HL-60 (cell line): Measurements from ENCODE around the gene RELN.

ENCODE experiments used
- DNase-seq, 2 experiments: peaks; one replicate each; pipeline ENCODE4 v3.0.0-alpha.2; 2010 to 2020; ENCODE audit warnings: low read depth in 1 of 2, low spot score in 1 of 2
- H3K27ac ChIP-seq: fragments of 250-450 bp; sonication (Bioruptor Pico); replicated peaks from 2 replicates; pipeline ENCODE4 v1.5.1; 2020; ENCODE audit warnings: mild to moderate bottlenecking, moderate library complexity
- H3K27me3 ChIP-seq: fragments of 250-450 bp; sonication (Bioruptor Pico); 2 replicates; pipeline ENCODE4 v1.5.1; 2021; ENCODE audit warnings: mild to moderate bottlenecking, moderate library complexity; ENCODE audit not compliant: insufficient read depth, poor library complexity, severe bottlenecking
- H3K4me3 ChIP-seq: replicated peaks from 2 replicates; pipeline ENCODE4 v1.5.1; 2011; ENCODE audit warnings: mild to moderate bottlenecking, control low read depth, low read length; ENCODE audit not compliant: insufficient read depth
- GABPA ChIP-seq: IDR thresholded peaks from 2 replicates; pipeline ENCODE4 v1.6.1; 2012; ENCODE audit warnings: low read depth
- POLR2AphosphoS5 ChIP-seq: IDR thresholded peaks from 2 replicates; pipeline ENCODE4 v1.6.1; 2012; ENCODE audit warnings: low read depth
- SPI1 ChIP-seq: IDR thresholded peaks from 2 replicates; pipeline ENCODE4 v1.6.1; 2012; ENCODE audit warnings: low read depth, mild to moderate bottlenecking, borderline replicate concordance
- TF ChIP-seq, protein P1 (sequence below): IDR thresholded peaks from 2 replicates; pipeline ENCODE4 v1.6.1; 2012; ENCODE audit warnings: low read depth; ENCODE audit not compliant: insufficient replicate concordance
- TF ChIP-seq, protein P2 (sequence below): IDR thresholded peaks from one replicate; pipeline ENCODE4 v1.5.1; 2011; ENCODE audit warnings: low read length, control low read depth, inconsistent platforms; ENCODE audit not compliant: insufficient read depth

RELN gene

DNA sequence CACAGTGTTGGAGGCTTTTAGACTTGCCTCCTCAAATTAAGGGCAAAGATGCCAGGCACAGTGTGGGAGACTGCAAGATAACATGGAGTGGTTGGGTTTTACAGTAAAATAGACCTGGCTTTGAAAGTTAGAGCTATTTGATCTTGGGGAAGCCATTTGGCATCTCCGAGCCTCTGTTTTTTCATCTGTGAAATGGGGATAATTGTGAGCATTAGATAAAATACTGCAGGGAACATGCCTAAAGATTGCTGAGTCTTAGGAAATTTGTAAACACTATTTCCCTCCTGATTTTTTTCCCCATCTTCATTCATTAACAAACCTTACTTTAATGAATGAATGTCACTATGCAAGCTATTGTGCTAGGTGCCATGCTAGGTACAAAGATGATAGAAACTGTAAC lies 302.2 kb downstream of the RELN start:
- Histone ChIP-seq H3K27ac (no peak overlapping the region), H3K4me3 (no peak overlapping the region), H3K27me3 (no peaks in the 10 kb centered on the region)
- TF ChIP-seq, protein P1, sequence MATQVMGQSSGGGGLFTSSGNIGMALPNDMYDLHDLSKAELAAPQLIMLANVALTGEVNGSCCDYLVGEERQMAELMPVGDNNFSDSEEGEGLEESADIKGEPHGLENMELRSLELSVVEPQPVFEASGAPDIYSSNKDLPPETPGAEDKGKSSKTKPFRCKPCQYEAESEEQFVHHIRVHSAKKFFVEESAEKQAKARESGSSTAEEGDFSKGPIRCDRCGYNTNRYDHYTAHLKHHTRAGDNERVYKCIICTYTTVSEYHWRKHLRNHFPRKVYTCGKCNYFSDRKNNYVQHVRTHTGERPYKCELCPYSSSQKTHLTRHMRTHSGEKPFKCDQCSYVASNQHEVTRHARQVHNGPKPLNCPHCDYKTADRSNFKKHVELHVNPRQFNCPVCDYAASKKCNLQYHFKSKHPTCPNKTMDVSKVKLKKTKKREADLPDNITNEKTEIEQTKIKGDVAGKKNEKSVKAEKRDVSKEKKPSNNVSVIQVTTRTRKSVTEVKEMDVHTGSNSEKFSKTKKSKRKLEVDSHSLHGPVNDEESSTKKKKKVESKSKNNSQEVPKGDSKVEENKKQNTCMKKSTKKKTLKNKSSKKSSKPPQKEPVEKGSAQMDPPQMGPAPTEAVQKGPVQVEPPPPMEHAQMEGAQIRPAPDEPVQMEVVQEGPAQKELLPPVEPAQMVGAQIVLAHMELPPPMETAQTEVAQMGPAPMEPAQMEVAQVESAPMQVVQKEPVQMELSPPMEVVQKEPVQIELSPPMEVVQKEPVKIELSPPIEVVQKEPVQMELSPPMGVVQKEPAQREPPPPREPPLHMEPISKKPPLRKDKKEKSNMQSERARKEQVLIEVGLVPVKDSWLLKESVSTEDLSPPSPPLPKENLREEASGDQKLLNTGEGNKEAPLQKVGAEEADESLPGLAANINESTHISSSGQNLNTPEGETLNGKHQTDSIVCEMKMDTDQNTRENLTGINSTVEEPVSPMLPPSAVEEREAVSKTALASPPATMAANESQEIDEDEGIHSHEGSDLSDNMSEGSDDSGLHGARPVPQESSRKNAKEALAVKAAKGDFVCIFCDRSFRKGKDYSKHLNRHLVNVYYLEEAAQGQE, result no peak
- no peak for TF ChIP-seq SPI1
- no peak for TF ChIP-seq GABPA
- no peak for TF ChIP-seq POLR2AphosphoS5
- TF ChIP-seq, protein P2, sequence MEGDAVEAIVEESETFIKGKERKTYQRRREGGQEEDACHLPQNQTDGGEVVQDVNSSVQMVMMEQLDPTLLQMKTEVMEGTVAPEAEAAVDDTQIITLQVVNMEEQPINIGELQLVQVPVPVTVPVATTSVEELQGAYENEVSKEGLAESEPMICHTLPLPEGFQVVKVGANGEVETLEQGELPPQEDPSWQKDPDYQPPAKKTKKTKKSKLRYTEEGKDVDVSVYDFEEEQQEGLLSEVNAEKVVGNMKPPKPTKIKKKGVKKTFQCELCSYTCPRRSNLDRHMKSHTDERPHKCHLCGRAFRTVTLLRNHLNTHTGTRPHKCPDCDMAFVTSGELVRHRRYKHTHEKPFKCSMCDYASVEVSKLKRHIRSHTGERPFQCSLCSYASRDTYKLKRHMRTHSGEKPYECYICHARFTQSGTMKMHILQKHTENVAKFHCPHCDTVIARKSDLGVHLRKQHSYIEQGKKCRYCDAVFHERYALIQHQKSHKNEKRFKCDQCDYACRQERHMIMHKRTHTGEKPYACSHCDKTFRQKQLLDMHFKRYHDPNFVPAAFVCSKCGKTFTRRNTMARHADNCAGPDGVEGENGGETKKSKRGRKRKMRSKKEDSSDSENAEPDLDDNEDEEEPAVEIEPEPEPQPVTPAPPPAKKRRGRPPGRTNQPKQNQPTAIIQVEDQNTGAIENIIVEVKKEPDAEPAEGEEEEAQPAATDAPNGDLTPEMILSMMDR, result no peak
- DNase-seq, result no peak

DNA sequence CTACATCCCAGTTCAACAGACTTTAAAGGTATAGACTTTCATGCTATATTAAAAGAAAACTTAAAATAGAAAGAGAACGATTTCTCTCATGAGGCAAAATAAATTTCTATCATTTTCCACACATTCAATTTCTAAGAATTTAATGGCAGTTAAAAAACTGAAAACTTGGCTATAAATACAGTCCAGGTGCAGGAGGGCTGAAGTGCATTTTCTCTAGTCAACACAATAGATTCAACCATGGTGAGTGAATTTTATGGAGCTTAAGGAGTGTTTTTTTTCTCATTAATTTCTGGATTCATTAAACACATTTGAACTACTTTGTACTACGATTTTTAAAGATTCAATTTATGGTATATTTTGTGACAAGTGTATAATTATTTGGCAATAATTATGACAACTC lies 302.7 kb downstream of the RELN start:
- no peak overlapping the region for H3K4me3 ChIP-seq
- H3K27ac ChIP-seq, result no peak overlapping the region
- H3K27me3 ChIP-seq, result no peaks in the 10 kb centered on the region
- DNase-seq, result no peak
- TF ChIP-seq GABPA (no peak), SPI1 (no peak), POLR2AphosphoS5 (no peak)
- TF ChIP-seq, protein P2, result no peak
- TF ChIP-seq, protein P1, result no peak

DNA sequence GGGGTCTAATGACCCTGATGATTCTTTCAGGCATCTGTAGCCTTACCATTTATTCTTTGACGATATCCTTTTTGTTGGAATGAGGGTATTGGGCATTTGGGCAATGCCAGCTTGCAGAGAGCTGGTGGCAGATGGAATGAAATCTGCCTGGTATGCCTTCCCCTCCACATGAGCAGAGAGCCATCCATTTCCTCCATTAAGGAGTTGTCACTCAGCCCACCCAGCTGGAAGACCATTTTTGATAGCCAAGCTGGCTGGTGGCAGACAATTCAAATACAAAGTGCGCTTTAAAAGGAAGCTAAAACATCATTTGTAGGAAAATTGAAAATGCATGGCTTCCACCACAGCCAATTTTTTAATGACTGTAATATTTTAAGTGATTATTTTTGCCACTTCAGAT lies 303.4 kb downstream of the RELN start:
- no peaks in the 10 kb centered on the region for H3K27me3 ChIP-seq
- H3K27ac ChIP-seq, result no peak overlapping the region
- no peak overlapping the region for H3K4me3 ChIP-seq
- TF ChIP-seq, protein P1, result no peak
- DNase-seq, result no peak

DNA sequence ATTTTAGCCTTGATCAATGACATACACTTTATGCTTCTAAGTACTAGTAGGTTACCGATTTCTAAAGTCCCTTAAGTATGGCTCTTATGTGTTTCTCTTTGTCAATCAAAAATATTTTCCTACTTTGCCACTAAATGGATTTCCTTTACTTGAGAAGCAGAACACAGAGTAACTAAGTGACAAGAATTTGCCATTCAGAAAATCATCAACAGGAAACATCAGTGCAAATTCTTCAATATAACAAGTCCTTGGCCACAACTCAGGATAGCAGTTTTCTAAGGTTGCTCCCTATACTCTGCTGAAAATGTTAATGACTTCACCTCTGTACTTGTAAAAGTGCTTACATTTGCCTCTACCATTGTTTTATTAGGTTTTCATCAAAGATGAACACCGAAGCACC lies 303.8 kb downstream of the RELN start:
- Histone ChIP-seq H3K4me3 (no peak overlapping the region), H3K27ac (no peak overlapping the region), H3K27me3 (no peaks in the 10 kb centered on the region)
- TF ChIP-seq SPI1 (no peak), GABPA (no peak), POLR2AphosphoS5 (no peak)
- TF ChIP-seq, protein P1, result no peak
- TF ChIP-seq, protein P2, result no peak
- no peak for DNase-seq
